A172 (cell line): ENCODE data around the gene CLTCL1. TPM values are rescaled to one million over a fixed set of nuclear protein-coding genes. Genes with fewer than 3 reads are reported as not detected.
A peak's percentile ranks its signal among the peaks of the same experiment; 100 is the strongest.

Experiments used
- DNase-seq: peaks from one replicate; pipeline ENCODE4 v3.0.0-alpha.2; 2015; ENCODE audit warnings: low spot score
- total RNA-seq: library from RNA; depleted of rRNA; stranded (reverse); fragments of >200 nt; shearing (Covaris generic); gene quantifications from 2 replicates; pipeline ENCODE4 v1.2.3, GENCODE V29; 2014

The CLTCL1 gene
- total RNA-seq, 1 experiment from 2014 or later = 3.4 TPM

GRCh38 chr22:19196841-19197612 lies 94.5 kb downstream of the CLTCL1 start:
- no peak for DNase-seq

- DNase-seq = no peak
Observed at GRCh38 chr22:19195796-19196731, 95.5 kb downstream of the CLTCL1 start.

GRCh38 chr22:19194766-19195536 lies 96.6 kb downstream of the CLTCL1 start:
- DNase-seq = no peak

GRCh38 chr22:19193879-19194278 lies 97.6 kb downstream of the CLTCL1 start:
- no peak for DNase-seq

- no peak for DNase-seq
Observed at GRCh38 chr22:19187716-19188563, 103.6 kb downstream of the CLTCL1 start.

GRCh38 chr22:19184276-19184997 lies 107.1 kb downstream of the CLTCL1 start:
- no peak for DNase-seq

- DNase-seq = no peak
Observed at GRCh38 chr22:19183216-19183615, 108.3 kb downstream of the CLTCL1 start.

GRCh38 chr22:19182472-19183157 lies 108.9 kb downstream of the CLTCL1 start:
- no peak for DNase-seq

- no peak for DNase-seq
Observed at GRCh38 chr22:19181786-19182471, 109.6 kb downstream of the CLTCL1 start.

GRCh38 chr22:19180740-19181410 lies 110.6 kb downstream of the CLTCL1 start:
- no peak for DNase-seq

GRCh38 chr22:19180234-19180633 lies 111.3 kb downstream of the CLTCL1 start:
- DNase-seq = no peak

- DNase-seq = peak; percentile 67
Observed at GRCh38 chr22:19179497-19180048, 111.9 kb downstream of the CLTCL1 start.

- peak; percentile 44 for DNase-seq
Observed at GRCh38 chr22:19178657-19179496, 112.6 kb downstream of the CLTCL1 start, which contains the start of gene SLC25A1. Gene SLC25A1, minus strand, starts transcription at chr22:19178736. Its CDS starts 63 bp downstream, at chr22:19178673.

- DNase-seq = no peak
Observed at GRCh38 chr22:19178065-19178656, 113.4 kb downstream of the CLTCL1 start.

GRCh38 chr22:19177164-19178064 lies 114.1 kb downstream of the CLTCL1 start:
- no peak for DNase-seq

- DNase-seq = no peak
Observed at GRCh38 chr22:19176732-19177131, 114.8 kb downstream of the CLTCL1 start.
